Measurements from ENCODE around the gene NCF4.

NCF4 gene

GRCh38 chr22:36922105-36922608 lies 61.4 kb downstream of the NCF4 start:
- DNase-seq (ENCODE audit: low spot score), result no peak

- DNase-seq (ENCODE audit: low spot score), result no peak
Observed at GRCh38 chr22:36922711-36923110, 61.9 kb downstream of the NCF4 start.

- no peak for DNase-seq (ENCODE audit: low spot score)
Observed at GRCh38 chr22:36923131-36923788, 62.5 kb downstream of the NCF4 start.

GRCh38 chr22:36924151-36924698 lies 63.4 kb downstream of the NCF4 start:
- DNase-seq (ENCODE audit: low spot score), result no peak

- peak; percentile 45 for DNase-seq (ENCODE audit: low spot score)
Observed at GRCh38 chr22:36925388-36926290, 64.8 kb downstream of the NCF4 start.

- no peak for DNase-seq (ENCODE audit: low spot score)
Observed at GRCh38 chr22:36926309-36926708, 65.5 kb downstream of the NCF4 start.

- no peak for DNase-seq (ENCODE audit: low spot score)
Observed at GRCh38 chr22:36926721-36927435, 66.1 kb downstream of the NCF4 start.

Measured in AG08395 (cell line).